ENCODE results near the gene ICAM1. TPM values are rescaled to one million over a fixed set of nuclear protein-coding genes. Genes with fewer than 3 reads are reported as not detected.

ICAM1 gene
- total and polyA plus RNA-seq, 7 donors = 5.4 to 33.1 (median 14.1) TPM

DNA sequence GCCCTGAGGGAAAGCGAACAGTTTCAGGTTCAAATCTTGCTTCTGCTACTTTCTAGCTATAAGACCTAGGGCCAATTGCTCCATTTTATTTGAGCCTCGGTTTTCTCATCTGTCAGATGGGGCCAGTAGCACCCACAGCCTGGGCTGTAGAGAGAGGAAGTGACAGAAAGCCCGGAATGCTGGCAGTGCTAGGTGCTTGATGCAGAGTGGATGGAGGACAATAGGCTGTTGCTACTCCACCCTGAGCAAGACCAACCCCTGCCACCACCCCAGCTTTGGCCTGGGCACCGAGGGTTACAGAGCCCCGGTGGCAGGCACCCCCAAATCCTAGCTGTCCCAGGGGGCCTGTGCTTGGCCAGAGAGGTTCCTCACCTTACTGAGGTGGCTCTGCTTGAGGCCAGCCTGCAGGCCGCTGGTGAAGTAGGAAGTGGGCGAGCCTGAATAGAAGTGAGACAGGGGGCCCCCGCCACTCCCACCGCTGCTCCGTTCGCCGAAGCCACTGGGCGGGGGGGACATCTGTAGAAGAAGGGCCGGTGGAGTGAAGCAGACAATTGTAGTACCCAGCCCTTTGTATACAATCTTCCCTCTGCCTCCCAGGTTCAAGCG lies 47.0 kb downstream of the ICAM1 start:
- DNase-seq = no peak
- H3K36me3 ChIP-seq = peaks cover 34 to 67% (median 49%) of the 10 kb centered on the region in 4 donors
- no peak overlapping the region for H3K4me3 ChIP-seq
- TF ChIP-seq, protein P1, sequence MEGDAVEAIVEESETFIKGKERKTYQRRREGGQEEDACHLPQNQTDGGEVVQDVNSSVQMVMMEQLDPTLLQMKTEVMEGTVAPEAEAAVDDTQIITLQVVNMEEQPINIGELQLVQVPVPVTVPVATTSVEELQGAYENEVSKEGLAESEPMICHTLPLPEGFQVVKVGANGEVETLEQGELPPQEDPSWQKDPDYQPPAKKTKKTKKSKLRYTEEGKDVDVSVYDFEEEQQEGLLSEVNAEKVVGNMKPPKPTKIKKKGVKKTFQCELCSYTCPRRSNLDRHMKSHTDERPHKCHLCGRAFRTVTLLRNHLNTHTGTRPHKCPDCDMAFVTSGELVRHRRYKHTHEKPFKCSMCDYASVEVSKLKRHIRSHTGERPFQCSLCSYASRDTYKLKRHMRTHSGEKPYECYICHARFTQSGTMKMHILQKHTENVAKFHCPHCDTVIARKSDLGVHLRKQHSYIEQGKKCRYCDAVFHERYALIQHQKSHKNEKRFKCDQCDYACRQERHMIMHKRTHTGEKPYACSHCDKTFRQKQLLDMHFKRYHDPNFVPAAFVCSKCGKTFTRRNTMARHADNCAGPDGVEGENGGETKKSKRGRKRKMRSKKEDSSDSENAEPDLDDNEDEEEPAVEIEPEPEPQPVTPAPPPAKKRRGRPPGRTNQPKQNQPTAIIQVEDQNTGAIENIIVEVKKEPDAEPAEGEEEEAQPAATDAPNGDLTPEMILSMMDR (IDR thresholded peaks at IDR 0.05) = no peak
- TF ChIP-seq POLR2A (IDR thresholded peaks at IDR 0.05) = no peak
- TF ChIP-seq POLR2AphosphoS5 (IDR thresholded peaks at IDR 0.05) = no peak
- TF ChIP-seq EP300 (IDR thresholded peaks at IDR 0.05) = no peak
- WGBS, 2 donors = 92 to 94% methylated on average over 15 of the region's 15 CpGs
- no peaks in the 10 kb centered on the region for H3K27me3 ChIP-seq
- H3K9me3 ChIP-seq = no peaks in the 10 kb centered on the region
- H3K27ac ChIP-seq = no peak overlapping the region
- peaks cover 0 to 18% (median 13%) of the 10 kb centered on the region in 4 donors for H3K4me1 ChIP-seq
- intact Hi-C loops (cut with DNase I) = no loop called here

DNA sequence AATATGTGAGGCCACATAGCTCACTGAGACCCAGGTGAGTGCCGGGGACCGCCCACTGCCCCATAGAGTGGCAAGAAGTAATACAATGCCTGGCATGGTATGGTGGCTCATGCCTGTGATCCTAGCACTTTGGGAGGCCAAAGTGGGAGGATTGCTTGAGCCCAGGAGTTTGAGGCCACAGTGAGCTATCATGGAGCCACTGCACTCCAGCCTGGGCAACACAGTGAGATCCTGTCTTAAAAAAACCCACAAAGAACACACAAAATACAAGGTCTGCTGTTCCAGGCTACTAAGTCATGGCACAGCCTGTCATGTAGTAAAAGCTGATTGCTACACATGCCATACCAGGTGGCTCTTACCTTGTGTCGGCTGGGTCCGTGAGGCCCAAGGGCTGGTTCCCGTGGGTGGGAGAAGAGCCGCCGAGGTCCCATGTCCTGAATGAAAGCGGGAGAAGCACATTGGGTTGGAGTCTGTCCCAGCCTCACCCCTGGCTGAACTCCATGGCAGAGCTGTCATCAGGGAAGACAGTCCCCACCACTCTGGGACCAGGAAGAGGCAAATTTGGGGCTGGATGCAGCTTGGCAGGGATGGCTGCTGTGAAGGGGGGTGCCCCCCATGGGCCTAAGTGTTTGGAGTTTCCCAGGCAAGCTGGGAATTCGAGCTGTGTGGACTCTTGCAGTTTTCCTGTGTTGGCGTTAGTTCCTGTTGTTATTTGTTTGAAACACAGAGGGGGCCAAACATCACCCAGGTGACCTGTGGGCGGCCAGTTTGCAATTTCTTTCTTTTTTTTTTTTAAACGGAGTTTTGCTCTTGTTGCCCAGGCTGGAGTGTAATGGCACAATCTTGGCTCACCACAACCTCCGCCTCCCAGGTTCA lies 48.1 kb downstream of the ICAM1 start:
- Histone ChIP-seq H3K36me3 (peaks cover 34 to 76% (median 57%) of the 10 kb centered on the region in 4 donors), H3K27ac (no peak overlapping the region), H3K4me1 (peaks cover 0 to 18% (median 13%) of the 10 kb centered on the region in 4 donors), H3K9me3 (no peaks in the 10 kb centered on the region), H3K4me3 (no peak overlapping the region), H3K27me3 (no peaks in the 10 kb centered on the region)
- DNase-seq = no peak
- TF ChIP-seq POLR2A (IDR thresholded peaks at IDR 0.05) = no peak
- no peak for TF ChIP-seq EP300 (IDR thresholded peaks at IDR 0.05)
- TF ChIP-seq, protein P1 (IDR thresholded peaks at IDR 0.05) = no peak
- no peak for TF ChIP-seq POLR2AphosphoS5 (IDR thresholded peaks at IDR 0.05)
- intact Hi-C loops (cut with DNase I) = no loop called here
- 93 to 94% methylated on average over 13 of the region's 13 CpGs for WGBS, 2 donors

DNA sequence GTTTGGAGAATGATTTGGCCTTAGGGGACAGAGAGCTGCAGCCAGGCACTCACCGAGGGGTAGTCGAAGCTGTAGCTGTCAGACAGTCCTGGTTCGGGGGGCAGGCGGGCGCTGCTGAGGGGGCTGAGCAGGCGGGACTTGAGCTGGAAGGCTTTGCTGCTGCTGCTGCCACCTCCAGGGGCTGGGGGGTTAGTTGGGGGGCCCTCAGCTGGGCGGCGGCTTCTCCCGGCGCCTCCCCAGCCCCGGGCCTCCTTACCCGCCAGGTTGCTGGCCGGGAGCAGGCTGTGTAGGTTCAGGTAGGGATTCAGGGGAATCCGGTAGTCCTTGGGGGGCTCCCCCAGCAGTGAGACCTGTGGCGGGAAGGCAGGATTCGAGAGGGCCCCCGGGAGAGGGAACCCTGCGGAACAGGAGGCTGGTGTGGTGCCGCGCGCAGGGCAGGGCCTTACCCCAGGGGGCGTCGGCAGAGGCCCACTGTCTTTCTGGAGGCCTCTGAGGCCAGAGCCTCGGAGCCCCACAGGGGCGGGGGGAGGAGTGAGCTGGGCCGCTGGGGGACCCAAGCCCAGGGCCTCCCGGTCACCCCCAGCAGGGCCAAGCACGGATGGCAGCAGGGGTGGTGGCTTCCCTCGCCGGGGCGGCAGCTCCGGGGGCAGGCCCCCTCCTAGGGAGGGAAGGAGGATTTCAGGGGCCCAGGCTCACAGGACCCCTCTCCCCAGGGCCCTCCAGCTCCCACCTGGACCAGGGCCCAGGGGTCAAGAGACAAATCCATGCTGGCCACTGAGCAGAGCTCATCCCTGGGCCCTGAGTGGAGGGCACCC lies 49.9 kb downstream of the ICAM1 start:
- H3K4me3 ChIP-seq = no peak overlapping the region
- no peaks in the 10 kb centered on the region for H3K9me3 ChIP-seq
- TF ChIP-seq, protein P1 (IDR thresholded peaks at IDR 0.05) = no peak
- TF ChIP-seq POLR2A (IDR thresholded peaks at IDR 0.05) = no peak
- TF ChIP-seq EP300 (IDR thresholded peaks at IDR 0.05) = no peak
- no peak for TF ChIP-seq POLR2AphosphoS5 (IDR thresholded peaks at IDR 0.05)
- H3K36me3 ChIP-seq = peaks cover 40 to 94% (median 74%) of the 10 kb centered on the region in 4 donors
- DNase-seq = no peak
- H3K27ac ChIP-seq = no peak overlapping the region
- WGBS, 2 donors = 88 to 93% methylated on average over 32 of the region's 32 CpGs
- no peaks in the 10 kb centered on the region for H3K27me3 ChIP-seq
- intact Hi-C loops (cut with DNase I) = no loop called here
- peaks cover 0 to 7% (median 6%) of the 10 kb centered on the region in 4 donors for H3K4me1 ChIP-seq

DNA sequence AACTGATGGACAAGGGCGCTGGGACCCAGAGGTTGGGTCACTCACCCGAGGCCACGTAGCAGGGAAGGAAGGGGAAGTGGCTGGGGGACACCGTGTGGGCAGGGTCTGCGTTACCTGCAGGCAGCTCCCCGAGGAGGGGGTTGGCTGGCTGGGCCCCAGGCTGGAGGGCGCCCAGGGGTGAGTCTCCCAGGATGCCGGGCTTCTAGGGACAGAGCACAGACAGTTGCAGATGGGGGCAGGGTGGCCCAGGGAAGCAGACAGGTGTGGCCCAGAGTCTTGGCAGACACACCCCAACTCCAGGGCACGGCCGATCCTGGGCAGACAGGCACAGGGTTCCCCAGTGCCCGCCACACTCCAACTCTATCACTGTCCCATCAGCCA lies 50.5 kb downstream of the ICAM1 start:
- Histone ChIP-seq H3K36me3 (peaks cover 46 to 100% (median 78%) of the 10 kb centered on the region in 4 donors), H3K27me3 (no peaks in the 10 kb centered on the region), H3K4me3 (no peak overlapping the region), H3K9me3 (no peaks in the 10 kb centered on the region), H3K27ac (no peak overlapping the region), H3K4me1 (peaks cover 0 to under 1% (median 0%) of the 10 kb centered on the region in 4 donors)
- TF ChIP-seq POLR2A (IDR thresholded peaks at IDR 0.05) = no peak
- TF ChIP-seq EP300 (IDR thresholded peaks at IDR 0.05) = no peak
- no peak for TF ChIP-seq POLR2AphosphoS5 (IDR thresholded peaks at IDR 0.05)
- TF ChIP-seq, protein P1 (IDR thresholded peaks at IDR 0.05) = no peak
- intact Hi-C loops (cut with DNase I) = no loop called here
- WGBS, 2 donors = 29 to 71% methylated on average over 11 of the region's 11 CpGs
- no peak for DNase-seq
